ENCODE measurements around the gene GPRIN1.

GPRIN1 gene

GRCh38 chr5:176597417-176598389 lies 12.3 kb downstream of the GPRIN1 start:
- no peak overlapping the region for H3K4me3 ChIP-seq (replicated peaks; ENCODE audit: low read depth, low read length)
- no peak for TF ChIP-seq CTCF (IDR thresholded peaks at IDR 0.05; ENCODE audit: low read length, missing control alignments)
- no peak for DNase-seq (ENCODE audit: low read depth)

GRCh38 chr5:176596689-176597416 lies 13.1 kb downstream of the GPRIN1 start:
- DNase-seq (ENCODE audit: low read depth) = peak; percentile 36
- peak overlapping the region; percentile 19 for H3K4me3 ChIP-seq (replicated peaks; ENCODE audit: low read depth, low read length)
- TF ChIP-seq CTCF (IDR thresholded peaks at IDR 0.05; ENCODE audit: low read length, missing control alignments) = no peak

- no peak for DNase-seq (ENCODE audit: low read depth)
- no peak for TF ChIP-seq CTCF (IDR thresholded peaks at IDR 0.05; ENCODE audit: low read length, missing control alignments)
- H3K4me3 ChIP-seq (replicated peaks; ENCODE audit: low read depth, low read length) = no peak overlapping the region
Observed at GRCh38 chr5:176596069-176596644, 13.8 kb downstream of the GPRIN1 start.

GRCh38 chr5:176595386-176595943 lies 14.5 kb downstream of the GPRIN1 start:
- no peak overlapping the region for H3K4me3 ChIP-seq (replicated peaks; ENCODE audit: low read depth, low read length)
- TF ChIP-seq CTCF (IDR thresholded peaks at IDR 0.05; ENCODE audit: low read length, missing control alignments) = no peak
- no peak for DNase-seq (ENCODE audit: low read depth)

GRCh38 chr5:176594554-176594953 lies 15.4 kb downstream of the GPRIN1 start:
- TF ChIP-seq CTCF (IDR thresholded peaks at IDR 0.05; ENCODE audit: low read length, missing control alignments) = no peak
- no peak for DNase-seq (ENCODE audit: low read depth)
- H3K4me3 ChIP-seq (replicated peaks; ENCODE audit: low read depth, low read length) = no peak overlapping the region

- no peak for TF ChIP-seq CTCF (IDR thresholded peaks at IDR 0.05; ENCODE audit: low read length, missing control alignments)
- DNase-seq (ENCODE audit: low read depth) = no peak
- no peak overlapping the region for H3K4me3 ChIP-seq (replicated peaks; ENCODE audit: low read depth, low read length)
Observed at GRCh38 chr5:176593273-176593869, 16.6 kb downstream of the GPRIN1 start.

All from fibroblast of pulmonary artery (primary cell).